Measurements from ENCODE around the gene CCR5AS.
"Not testable (repeated sequence)": the region's sequence is repeated elsewhere in the genome, so short reads cannot be mapped to it uniquely, and the experiment has no call there.

CCR5AS gene

DNA sequence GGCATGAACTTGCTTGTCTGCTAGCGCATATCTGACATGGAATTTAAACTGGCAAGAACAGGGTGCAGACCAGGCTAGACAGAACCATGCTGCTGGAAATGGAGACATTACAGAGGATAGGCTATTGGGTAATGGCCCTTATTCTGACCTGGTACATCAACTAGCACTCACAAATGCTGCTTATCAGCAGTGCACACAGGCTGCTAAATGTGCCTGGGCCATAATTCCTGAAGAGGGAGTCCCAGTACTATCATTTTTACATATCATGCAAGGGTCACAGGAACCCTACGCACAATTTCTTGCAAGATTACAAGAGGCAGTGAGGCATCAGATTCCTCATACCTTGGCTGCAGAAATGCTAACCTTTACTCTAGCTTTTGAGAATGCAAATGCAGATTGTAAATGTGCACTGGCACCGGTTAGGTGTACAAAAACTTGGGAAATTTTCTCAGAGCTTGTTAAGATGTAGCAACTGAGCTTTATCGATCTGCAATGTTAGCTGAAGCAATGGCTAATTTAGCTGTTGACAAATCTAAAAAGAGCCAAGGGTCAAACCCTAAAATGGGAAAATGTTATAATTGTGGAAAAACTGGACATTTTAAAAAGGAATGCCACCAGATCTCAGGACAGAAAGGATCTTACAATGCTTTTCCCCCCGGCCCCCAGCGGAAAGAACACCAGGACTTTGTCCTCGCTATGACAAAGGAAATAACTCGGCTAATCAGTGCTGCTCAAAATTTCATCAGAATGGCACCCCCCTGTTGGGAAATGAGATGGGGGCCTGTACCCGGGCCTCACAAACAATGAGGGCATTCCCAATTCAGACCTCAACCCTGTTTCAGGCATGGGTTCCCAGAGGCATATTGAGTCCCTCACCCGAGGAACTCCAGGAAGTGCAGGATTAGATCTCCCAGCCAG lies 21.3 kb upstream of the CCR5AS start:
- DNase-seq, result no peak

DNA sequence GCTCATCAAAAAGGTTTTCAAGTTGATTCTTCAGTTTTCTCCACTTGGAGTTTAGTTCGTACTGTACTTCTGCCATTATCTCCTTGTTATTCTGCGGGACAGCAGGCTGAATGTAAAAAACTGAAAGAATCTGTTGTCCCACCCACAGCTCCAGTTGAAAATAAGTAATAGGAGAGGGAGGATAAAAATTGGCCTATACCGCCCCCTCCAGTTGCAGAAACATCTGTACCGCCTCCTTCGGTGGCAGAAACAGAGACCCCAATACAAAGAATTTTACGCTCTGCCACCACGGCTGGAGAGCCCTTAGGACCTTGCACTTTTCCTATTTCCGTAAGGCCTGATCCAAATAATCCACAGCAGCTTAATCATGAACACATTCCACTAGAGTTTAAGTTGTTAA lies 20.5 kb upstream of the CCR5AS start:
- DNase-seq, result not testable (repeated sequence)

DNA sequence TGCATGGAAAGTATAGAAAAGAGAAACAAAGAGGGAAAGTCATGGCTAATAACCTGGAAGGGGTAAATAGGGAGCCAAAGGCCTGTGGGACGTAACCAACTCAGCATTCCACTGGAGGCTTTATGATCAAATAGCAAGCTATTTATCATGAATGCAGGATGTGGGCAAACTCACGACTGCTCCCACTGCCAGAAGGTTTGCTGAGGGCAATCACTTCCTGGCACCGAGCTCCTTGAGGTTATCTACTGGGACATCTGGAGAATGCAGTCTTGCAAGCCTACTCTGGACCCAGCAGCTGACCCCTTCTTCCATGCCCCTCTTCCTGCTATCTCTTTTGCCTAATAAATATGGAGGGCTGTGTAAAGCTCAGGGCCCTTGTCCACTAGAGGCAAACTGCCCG lies 19.6 kb upstream of the CCR5AS start:
- not testable (repeated sequence) for DNase-seq

DNA sequence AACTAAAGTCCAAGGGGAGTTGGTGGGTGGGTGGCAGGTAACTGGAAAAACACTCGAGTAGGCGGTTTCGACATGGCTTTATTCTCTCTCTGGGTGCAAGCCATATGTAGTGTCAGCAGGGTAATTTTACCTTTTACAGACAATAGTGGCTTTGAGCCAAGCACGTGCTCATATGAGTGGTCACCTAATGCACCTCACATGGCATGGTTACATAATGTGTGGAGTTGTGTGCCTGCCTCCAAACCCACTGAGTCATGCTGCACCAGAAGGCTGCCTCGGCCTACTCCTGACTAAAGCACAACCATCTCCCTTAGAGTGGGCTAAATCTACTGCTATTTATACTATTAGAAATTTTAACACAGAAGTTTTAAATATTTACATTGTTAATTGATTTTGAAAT lies 16.7 kb upstream of the CCR5AS start:
- DNase-seq, result no peak

DNA sequence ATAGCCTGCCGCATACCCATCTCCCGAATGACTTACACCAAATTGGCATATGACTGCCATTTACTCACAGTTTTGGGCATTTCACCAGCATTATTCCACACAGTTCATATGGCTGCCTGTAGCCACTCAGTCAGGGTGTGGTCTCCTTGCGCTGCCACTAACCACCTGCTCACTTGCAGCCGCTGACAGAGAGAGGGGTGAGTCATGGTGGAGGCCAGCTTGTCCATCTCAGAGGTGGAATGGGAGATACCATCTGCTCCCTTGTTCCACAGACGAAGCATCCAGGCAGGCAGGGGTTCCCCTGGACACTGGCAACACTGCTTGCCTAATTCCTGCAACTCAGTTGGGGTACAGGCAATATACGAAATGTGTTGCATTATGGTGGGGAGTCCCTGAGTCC lies 15.8 kb upstream of the CCR5AS start:
- no peak for DNase-seq

DNA sequence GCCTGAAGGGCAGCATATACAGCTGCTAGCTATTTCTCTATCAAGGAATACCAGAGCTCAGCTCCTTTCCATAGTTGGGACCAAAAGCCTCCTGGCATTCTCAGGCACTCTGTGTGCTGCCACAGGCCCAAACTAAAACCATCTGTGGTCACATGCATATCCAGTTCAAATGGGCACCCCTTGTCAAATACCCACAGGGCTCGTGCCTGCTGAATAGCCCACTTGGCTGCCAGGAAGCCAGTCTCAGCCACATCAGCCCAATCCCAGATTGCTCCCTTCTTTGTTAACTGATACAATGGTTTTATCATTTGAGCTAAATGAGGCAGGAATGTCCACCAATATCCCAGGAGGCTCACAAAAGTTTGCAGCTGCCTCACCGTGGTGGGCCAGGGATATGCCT lies 14.1 kb upstream of the CCR5AS start:
- no peak for DNase-seq

DNA sequence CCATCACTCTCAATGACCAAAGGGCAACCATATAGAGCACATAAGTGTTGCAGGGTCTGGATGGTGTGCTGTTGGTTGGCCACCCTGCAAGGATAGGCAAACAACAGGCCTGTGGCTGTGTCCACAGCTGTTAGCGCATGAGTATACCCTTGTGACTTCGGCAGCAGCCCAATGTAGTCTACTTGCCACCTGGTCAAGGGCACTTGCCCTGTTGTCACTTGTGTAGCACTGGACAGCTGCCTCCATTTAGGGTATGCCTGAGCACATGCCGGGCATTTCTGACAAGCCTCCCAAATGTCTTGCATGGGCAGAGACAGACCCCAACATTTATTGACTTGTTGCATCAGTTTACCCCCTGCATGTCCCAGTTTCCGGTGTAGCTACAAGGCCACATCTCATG lies 12.9 kb upstream of the CCR5AS start:
- no peak for DNase-seq

DNA sequence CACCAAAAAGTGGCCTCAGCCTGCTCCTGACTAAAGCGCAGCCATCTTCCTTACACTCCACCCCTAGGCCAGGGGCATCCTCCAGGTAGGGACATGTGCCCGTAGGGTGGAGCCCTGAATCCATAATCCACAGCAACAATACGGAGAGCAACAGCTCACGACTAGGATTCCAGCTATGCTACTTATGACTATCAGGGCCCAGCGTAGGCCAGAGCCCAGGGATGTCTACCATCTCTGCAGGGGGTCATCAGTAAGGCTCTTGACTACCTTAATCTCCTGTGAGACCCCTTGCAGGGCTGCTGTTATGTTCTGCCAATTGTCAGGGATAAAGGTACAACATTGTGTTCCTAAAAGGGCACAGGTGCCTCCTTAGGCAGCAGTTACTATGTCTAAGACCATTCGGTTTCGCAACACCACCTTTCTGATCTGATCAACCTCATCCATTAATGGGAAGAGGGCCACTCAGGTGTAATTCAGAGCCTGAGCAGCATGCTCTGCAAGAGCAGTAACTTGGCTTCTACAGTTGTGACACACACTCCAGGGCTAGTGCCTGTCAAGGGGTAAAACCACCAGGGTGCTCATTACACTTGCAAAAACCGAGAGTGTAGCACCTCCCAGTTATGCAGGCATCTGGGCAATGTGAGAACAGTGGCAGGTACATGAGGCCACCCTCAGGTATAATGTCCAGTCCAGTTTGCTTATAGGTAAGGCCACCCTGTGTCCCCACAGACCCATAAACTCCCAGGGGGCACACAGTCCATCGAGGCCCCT lies 11.2 kb upstream of the CCR5AS start:
- no peak for DNase-seq

DNA sequence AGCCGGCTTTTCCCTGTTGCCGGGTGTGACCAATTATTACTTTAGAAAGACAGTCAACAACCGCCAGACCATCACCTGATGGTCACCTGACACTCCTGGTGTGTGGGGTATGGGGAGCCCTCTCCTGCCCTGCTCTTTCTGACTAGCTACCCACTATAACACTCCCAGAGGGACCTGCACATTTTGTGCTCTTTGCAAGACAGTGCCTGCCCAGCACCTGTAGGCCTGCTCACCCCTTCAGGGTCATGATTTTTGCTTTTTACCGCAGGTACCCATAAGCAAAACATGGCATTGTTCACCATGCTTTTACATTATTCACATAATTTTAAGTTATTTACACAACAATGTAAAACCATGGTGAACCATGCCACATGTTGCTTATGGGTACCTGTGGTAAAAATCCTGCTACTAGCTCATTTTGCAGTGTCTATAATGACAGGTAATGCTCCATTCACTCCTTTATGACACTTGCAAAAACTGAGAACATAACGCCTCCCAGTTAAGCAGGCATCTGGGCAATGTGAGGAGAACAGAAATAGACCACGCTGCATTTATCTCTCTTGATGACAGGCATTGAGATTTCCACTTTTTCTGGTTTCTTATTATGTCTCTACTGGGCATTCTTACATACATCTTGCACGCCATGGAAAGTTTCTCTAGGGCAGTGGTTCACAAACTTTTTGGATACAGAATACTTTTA lies 10.1 kb upstream of the CCR5AS start:
- DNase-seq, result no peak

DNA sequence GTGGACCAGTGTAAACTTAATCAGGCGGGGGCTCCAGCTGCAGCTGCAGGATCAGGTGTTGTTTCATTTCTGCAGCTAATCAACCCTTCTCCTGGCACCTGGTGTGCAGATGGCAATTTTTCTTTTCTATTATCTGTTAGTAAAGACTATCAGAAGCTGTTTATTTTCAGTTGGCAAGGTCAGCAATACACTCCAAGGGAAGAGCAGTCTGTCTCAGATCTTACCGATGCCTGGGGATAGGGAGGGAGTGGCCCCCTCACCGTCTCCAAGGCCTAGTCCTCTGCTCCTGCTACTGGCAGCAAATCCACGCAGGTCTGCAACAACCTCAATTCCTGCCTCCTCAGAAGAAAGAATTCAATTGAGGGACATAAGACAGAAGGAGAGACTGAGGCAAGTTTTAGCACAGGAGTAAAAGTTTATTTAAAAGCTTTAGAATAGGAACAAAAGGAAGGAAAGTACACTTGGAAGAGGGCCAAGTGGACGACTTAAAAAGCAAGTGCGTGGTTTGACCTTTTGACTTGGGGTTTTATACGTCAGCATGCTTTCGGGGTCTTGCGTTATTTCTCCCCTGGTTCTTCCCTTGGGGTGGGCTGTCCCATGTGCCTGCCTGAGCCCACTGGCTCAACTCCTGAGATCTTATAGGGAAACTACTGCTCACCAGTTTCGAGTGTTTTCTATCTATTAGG lies 9.4 kb upstream of the CCR5AS start:
- no peak for DNase-seq

DNA sequence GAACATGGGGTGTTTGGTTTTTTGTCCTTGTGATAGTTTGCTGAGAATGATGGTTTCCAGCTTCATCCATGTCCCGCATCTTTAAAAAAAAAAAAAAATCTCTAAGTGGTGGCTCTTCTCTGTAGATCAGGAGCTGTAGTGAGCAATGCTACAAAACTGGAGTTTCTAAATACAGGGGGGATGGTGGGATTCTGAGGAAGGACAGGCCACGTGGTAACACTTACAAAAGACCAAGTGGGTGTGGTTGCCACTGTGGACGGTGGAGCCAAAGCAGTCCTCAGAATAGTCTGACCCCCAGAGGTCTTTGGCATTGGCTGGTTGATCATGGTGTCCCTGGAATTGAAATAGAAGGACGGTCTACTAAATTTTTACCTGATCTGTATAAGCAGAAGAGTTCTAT lies 7.9 kb upstream of the CCR5AS start:
- no peak for DNase-seq

DNA sequence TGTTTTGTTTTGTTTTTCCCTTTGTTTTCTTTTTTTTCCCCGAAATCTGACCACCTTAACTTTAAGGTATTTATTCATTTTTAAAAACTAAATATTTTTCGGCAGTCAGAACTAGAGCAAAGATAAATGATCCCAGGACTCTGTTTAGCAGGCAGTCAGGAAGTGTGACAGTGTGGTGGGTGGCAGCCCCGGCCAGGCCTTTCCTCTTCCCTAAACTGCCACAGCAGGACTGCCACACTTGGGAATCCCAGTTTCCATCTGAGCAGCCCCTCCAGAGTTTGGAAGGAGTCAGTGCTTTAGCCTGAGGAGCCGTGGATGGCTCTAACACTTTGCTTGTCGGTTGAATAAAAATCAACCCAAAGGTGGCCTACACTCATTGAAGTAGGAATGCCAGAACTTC lies 7.1 kb upstream of the CCR5AS start:
- DNase-seq, result no peak

DNA sequence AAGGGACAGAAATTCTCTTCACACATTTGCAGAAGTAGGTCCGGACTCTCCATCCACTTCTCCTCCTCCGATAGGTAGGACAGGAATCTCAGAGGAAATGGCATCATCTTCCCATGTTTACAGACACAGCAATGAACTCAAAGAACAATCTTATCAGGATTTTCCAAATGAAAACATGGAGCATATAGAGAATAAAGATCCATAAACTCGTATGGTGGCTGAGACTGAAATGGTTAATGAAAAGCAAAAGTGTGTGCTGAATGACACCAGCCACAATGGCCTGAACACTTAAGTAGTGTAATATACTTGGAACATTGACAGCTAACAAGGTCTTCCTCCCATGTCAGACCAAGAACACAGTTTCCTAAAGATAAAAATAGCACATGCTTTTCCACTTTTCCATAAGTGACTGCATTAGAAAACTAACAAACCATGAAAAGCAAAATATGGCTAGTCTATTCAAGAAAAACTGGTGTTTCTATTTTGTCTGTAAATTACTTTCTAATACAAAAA lies 6.0 kb upstream of the CCR5AS start:
- DNase-seq, result no peak

DNA sequence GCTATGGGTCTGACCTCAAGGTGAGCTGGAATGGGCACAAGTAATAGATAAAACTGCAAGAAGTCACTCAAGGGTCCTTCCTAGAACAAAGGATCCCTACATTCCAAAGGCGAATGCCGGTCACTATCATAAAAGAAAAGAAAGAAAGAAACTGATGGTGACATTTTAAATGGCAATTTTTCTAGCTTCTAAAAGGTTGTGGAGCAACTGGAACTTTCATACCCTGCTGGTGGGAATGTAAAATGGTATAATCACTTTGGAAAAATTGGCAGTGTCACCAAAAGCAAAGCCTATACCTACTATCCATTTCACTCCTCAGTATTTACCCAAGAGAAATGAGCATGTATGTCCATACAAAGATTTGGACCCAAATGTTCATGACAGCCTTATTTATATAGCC lies 4.4 kb upstream of the CCR5AS start:
- DNase-seq, result no peak

DNA sequence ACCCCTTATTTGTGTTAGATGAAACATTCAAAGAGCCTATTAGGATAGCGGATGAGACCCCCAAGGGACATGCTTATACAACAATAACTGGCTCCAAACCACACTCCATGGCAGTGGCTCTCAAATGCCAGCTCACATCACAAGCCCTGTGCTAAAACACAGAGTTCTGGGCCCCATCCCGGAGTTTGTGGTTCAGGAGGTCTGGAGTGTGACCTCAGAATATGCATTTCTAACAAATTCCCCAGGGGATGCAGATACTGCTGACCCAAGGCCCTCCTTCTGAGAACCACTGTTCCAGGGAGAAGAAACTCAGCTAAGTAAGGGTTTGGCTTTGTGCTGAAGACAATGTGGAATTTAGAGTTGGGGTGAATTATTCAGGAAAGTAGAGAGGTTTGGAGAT lies 3.8 kb upstream of the CCR5AS start:
- DNase-seq, result no peak

DNA sequence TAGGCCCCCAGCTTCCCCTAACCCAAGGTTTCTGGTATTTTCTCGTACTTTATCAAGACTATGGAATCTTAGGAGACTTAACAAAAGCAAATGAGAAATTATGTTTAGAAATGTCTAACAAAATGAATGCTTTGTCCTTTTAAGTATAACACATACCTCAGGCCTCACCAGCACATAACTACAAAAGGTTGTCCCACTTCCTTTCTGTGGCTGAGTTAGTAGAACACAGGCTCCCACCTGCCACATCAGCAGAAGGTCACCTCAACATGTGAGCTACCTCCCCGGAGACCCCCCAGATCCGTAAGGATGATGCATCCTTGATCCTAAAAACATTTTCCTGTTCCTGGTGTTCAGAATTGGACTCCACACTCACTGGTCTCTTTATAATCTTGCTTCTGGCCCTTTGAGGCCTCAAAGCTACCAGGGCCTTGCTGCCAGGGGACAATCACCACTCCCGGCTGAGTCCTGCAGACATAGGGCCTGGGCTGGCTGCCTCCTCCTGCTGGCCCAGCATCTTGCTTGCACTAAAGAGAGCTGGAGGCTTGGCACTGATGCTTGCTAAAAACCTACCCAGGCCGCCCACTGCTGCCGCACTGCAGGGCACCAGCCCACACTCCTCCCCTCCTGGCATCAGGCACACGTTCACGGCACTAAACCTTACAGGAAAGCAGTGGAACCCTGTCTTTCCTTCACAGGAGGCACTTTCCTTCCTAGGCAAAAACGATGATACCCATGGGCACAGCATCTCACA lies 3.0 kb upstream of the CCR5AS start:
- DNase-seq, result no peak

DNA sequence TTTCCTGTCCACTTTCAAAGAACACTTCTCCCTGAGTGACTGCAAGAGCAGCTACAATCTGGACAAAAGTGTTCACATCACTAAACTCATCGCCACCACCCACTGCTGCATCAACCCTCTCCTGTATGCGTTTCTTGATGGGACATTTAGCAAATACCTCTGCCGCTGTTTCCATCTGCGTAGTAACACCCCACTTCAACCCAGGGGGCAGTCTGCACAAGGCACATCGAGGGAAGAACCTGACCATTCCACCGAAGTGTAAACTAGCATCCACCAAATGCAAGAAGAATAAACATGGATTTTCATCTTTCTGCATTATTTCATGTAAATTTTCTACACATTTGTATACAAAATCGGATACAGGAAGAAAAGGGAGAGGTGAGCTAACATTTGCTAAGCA lies 2.0 kb upstream of the CCR5AS start:
- no peak for DNase-seq

DNA sequence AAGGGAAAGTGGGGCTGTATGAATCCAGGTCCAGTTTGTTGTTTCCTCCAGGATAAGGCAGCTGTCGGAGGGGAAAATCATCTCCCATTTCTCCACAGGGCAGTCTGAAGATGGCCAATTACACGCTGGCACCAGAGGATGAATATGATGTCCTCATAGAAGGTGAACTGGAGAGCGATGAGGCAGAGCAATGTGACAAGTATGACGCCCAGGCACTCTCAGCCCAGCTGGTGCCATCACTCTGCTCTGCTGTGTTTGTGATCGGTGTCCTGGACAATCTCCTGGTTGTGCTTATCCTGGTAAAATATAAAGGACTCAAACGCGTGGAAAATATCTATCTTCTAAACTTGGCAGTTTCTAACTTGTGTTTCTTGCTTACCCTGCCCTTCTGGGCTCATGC lies 1.1 kb upstream of the CCR5AS start:
- no peak for DNase-seq

DNA sequence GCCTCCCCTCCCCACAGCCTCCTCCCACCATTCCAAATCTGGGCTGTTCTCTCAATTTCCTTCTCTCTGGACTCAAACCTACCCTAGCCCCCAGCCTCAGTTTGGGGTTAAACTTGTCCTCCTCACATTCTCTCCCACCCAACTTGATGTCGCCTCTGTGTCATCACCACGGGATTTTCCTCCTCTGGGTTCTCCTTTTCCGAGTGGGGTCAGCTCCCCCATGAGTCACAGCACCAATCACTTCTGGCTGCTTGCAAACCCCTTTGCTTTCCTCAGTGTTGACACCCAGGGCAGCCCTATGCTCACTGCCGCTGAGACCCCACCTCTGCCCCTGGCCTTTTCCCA lies 451 bp downstream of the CCR5AS start:
- no peak for DNase-seq

DNA sequence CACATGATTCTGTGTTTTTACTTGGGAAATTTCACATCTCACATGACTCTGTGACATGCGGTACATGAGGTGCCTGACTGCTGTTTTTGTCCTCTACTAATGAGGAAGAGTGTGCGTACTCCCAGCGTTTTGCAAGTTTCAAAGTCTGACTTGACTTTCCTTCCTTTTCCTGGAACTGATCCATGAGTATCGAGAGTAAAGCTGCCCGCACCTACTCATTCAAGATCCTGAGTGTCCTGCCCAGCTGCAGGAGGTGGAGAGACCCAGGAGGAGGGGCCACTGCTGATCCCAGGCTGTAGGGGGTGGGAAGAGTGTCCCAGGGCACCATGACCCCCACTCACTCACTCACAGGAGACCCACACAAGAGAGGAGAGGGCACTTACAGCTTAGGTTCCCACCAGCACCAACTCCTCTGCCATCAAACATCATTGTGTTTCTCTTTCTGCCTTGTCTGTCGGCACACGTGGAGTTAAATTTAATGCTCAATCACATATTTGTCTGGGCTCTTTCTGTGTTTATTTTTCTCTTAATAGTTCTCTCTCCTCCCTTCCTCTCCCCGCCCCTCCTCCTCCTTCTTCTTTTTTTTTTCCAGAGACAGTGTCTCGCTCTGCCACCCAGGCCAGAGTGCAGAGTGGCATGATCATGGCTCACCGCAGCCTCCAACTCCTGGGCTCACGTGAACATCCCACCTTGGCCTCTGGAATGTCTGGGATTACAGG lies 1.4 kb downstream of the CCR5AS start:
- DNase-seq, result no peak

DNA sequence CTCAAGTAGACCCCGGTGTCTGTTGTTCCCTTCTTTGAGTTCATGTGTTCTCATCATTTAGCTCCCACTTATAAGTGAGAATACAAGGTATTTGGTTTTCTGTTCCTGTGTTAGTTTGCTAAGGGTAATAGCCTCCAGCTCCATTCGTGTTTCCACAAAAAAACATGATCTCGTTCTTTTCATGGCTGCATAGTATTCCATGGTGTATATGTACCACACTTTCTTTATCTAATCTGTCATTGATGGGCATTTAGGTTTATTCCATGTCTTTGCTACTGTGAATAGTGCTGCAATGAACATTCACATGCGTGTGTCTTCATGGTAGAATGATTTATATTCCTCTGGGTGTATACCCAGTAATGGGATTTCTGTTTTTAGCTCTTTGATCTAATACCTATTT lies 4.0 kb downstream of the CCR5AS start:
- DNase-seq, result not testable (repeated sequence)

DNA sequence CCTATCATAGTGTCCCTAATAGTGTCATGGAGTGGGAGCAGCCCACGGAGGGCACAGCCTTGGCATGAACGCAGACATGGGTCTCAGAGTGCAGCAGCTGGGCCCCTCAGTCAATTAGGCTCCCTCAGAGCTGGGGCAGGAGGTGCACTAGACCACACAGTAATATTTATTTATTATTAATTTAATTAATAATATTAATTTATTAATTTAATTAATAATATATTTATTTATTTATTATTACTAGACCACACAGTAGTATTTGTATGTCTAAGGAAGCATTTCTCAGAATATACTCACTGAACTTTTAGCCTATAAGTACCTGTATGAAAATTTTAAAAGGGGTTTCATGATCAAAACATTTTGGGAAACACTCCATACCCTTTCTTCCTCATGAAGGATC lies 5.3 kb downstream of the CCR5AS start:
- DNase-seq, result no peak
